GM18873 (cell line): ENCODE results near the gene NUMBL.

Experiments used
- ATAC-seq: cut with Tn5 transposase; IDR thresholded peaks from one replicate; pipeline ENCODE4 v1.9.1; 2021; ENCODE audit warnings: mild to moderate bottlenecking, moderate library complexity, moderate number of reproducible peaks; ENCODE audit not compliant: unreplicated experiment, low FRiP score

The NUMBL gene

DNA sequence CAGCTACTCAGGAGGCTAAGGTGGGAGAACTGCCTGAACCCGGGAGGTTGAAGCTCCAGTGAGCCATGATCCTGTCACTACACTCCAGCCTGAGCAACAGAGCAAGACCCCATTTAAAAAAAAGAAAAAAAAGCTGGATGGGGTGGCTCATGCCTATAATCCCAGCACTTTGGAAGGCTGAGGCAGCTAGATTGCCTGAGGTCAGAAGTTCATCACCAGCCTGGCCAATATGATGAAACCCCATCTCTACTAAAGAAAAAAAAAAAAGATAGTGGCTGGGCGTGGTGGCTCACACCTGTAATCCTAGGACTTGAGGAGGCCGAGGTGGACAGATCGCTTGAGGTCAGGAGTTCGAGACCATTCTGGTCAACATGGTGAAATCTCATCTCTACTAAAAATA, 74.3 kb downstream of the NUMBL start:
- no peak for ATAC-seq
